H54 (cell line): ENCODE measurements around the gene IFT25.

Source experiments
- DNase-seq: peaks from one replicate; pipeline ENCODE4 v3.0.0; 2011; ENCODE audit warnings: low spot score, mixed read lengths; ENCODE audit not compliant: insufficient read length
- FAIRE-seq: peaks from 3 replicates; lab custom pipeline; 2011; peaks lifted over from hg19 to GRCh38; lab: Jason Lieb, UNC
- POLR2A ChIP-seq: IDR thresholded peaks from 2 replicates; pipeline ENCODE4 v1.6.1; 2011; ENCODE audit warnings: low read depth, mild to moderate bottlenecking, low read length

The IFT25 gene

DNA sequence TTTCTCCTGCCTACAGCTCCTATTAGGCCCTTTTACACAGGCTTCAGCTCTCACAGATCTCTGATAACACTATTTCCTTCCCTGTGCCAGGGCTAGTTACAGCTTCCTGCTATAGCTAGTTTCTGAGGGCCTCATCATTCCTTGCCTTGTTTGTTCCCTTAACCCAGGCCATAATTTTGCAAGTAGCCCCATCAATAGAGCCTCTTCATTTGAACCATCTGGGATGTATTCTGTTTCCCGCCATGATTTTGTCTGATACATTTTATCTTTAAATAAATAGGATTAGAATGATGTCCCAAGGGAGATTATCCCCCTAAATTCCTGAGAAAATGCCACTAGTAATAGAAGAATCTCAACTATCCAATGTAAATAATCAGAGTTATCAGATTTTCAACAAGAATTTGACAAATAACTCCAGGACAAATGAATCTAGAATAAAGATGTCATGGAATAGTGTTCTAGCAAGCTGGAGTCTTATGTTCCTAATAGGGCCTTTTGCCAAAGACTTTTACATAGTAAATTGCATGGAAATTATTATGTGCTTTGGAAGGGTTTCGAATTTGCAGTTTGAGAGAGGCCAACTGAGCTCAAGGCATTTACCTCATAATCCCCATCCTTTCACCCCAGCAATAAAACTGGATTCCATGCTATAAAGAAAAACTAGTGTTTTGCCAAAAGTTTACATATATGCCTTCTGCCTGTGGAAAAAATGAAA is 16.1 kb downstream of the IFT25 start:
- DNase-seq, result no peak
- FAIRE-seq, result no peak
- TF ChIP-seq POLR2A, result no peak

GRCh38 chr1:53927376-53927881 is 18.1 kb downstream of the IFT25 start:
- FAIRE-seq (no peak), DNase-seq (no peak)
- TF ChIP-seq POLR2A, result no peak

DNA sequence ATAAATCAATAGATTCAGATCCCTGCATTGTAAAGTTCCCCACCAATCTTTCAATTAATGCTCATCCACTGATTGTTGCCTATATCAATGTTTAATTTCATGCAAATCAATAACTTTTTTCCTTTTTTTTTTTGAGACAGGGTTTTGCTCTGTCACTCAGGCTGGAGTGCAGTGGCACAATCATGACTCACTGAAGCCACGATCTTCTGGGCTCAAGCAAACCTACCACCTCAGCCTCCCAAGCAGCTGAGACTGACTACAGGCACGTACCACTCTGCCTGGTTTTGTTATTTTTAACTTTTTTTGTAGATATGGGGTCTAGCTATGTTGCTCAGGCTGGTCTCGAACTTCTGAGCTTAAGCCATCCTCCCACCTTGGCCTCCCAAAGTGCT is 25.8 kb downstream of the IFT25 start:
- DNase-seq (no peak), FAIRE-seq (no peak)
- no peak for TF ChIP-seq POLR2A

GRCh38 chr1:53918343-53918742 is 27.2 kb downstream of the IFT25 start:
- no peak for DNase-seq
- TF ChIP-seq POLR2A, result no peak
- FAIRE-seq, result no peak

- TF ChIP-seq POLR2A, result no peak
- DNase-seq (no peak), FAIRE-seq (no peak)
Measured at GRCh38 chr1:53913352-53914033, 32.0 kb downstream of the IFT25 start.

DNA sequence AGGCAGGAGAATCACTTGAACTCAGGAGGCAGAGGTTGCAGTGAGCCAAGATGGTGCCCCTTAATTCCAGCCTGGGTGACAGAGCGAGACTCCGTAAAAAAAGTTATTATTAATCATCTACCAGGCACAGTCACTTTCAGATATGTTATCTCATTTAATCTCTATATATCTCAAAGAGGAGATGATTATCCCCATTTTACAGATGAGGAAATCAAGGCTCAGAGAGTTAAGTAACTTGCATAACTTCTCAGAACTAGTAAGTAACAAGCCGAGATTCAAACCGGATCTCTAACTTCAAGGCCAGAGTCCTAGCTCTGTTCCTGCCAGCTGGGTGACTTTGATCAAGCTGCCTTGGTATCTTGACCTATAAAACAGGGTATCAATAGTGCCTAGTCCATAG is 34.1 kb downstream of the IFT25 start:
- FAIRE-seq, result no peak
- DNase-seq, result no peak
- no peak for TF ChIP-seq POLR2A

DNA sequence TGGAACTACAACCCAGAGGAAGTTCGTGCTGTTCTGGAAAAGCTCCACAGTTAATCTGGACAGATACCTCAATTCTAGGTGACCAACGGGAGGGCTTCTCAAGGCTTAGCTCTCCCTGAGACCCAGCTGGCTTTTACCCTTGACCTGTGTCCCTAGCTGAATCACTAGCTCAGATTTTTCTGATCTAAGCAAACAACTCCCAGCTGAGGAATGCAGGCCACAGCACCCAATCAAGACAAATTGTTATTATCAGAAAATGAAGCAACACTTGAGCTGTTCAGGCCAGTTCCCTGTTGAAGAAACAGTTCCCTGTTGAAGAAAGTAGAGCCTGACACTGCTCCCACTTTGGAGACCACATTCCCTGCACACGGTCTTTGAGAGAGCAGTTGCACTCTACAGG is 35.6 kb downstream of the IFT25 start:
- FAIRE-seq (no peak), DNase-seq (no peak)
- no peak for TF ChIP-seq POLR2A

DNA sequence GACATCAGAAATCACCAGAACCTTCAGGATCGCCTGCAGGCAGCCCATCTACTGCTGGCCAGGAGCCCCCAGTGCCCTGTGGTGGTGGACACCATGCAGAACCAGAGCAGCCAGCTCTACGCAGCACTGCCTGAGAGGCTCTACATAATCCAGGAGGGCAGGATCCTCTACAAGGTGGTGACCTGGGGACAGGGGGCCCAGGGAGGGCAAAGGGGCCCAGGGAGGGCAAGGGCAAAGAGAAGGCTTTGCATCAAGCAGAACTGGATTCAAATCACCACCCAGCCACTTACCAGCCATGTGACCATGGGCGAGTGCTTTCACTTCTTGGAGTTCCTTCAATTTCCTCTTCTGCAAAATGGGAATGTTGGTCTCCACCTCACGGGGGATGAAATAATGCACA is 39.4 kb downstream of the IFT25 start:
- FAIRE-seq, result no peak
- TF ChIP-seq POLR2A, result no peak
- DNase-seq, result no peak

- FAIRE-seq, result no peak
- no peak for TF ChIP-seq POLR2A
- DNase-seq, result no peak
Measured at GRCh38 chr1:53905509-53905908, 40.0 kb downstream of the IFT25 start.

DNA sequence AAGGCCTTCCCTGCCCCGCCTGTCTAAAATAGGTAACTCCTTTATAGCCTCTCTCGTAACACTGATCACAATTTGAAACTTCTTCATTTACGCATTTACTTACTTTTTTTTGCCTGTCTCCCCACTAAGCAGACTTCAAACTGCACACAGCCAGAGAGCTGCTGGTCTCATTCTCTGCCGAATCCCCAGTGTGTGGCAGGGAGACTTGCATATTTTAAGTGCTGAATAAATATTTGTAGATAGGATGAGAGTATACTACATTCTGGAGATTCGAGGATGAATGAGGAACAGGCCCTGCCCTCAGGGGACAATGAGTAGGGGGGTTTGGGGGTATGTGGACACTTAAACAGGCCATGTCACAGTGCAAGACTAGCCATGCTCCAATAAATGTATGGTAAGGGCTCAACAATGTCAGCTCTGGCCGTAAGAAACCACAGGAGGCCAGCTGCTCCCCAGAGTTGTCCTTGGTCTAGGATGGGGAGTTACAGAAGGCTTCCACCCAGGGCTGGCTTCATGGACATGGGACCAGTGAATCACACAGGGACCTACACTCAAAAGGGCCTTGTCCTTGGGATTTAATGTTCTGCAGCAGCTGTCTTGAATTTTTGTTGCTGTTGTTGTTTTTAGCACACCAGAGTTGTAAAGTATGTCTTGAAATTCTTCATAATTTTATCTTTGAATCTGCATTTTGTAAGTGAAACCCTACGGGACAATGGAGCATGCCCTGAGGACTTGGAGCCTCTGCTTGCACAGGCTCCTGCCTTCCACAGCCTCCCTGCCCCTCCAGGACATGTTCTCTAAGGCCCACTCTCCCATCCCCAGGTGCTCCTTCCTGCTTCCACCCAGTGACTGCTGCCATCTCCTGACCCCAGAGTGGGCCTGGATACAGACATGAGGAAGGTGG is 43.0 kb downstream of the IFT25 start:
- no peak for TF ChIP-seq POLR2A
- no peak for DNase-seq
- no peak for FAIRE-seq

GRCh38 chr1:53899708-53900107 is 45.8 kb downstream of the IFT25 start:
- DNase-seq, result no peak
- no peak for TF ChIP-seq POLR2A
- no peak for FAIRE-seq

- no peak for TF ChIP-seq POLR2A
- DNase-seq (no peak), FAIRE-seq (no peak)
Measured at GRCh38 chr1:53899206-53899628, 46.3 kb downstream of the IFT25 start.

- DNase-seq, result peak; percentile 45
- TF ChIP-seq POLR2A, result no peak
Measured at GRCh38 chr1:53896635-53897229, 48.8 kb downstream of the IFT25 start.

More at GRCh38 chr1:53896635-53897229, 48.8 kb downstream of the IFT25 start:
- FAIRE-seq, result peak; percentile 68
